Neural progenitor cell (in vitro differentiated cells): ENCODE measurements around the gene BPIFB2. TPM values are rescaled to one million over a fixed set of nuclear protein-coding genes. Genes with fewer than 3 reads are reported as not detected.

Experiments
- DNase-seq: peaks from one replicate; pipeline ENCODE4 v3.0.0-alpha.2; 2016; ENCODE audit warnings: low spot score
- H2AFZ ChIP-seq: fragments of 200-600 bp; sonication (generic); replicated peaks from 2 replicates; pipeline ENCODE4 v1.6.1; 2016; ENCODE audit warnings: antibody characterized with exemption
- H3F3A ChIP-seq: fragments of 200-600 bp; sonication (generic); 2 replicates; pipeline ENCODE4 v1.6.1; 2016; ENCODE audit warnings: antibody characterized with exemption, low read depth
- H3K27ac ChIP-seq: fragments of 200-600 bp; sonication (generic); 2 replicates; pipeline ENCODE4 v1.5.1; 2016; ENCODE audit warnings: mild to moderate bottlenecking
- H3K27me3 ChIP-seq: fragments of 200-600 bp; sonication (generic); 2 replicates; pipeline ENCODE4 v1.6.1; 2016; ENCODE audit warnings: mild to moderate bottlenecking, moderate library complexity
- H3K36me3 ChIP-seq: fragments of 200-600 bp; sonication (generic); 2 replicates; pipeline ENCODE4 v1.5.1; 2016
- H3K4me1 ChIP-seq: fragments of 200-600 bp; sonication (generic); 2 replicates; pipeline ENCODE4 v1.6.1; 2016; ENCODE audit warnings: mixed run types
- H3K4me2 ChIP-seq: fragments of 200-600 bp; sonication (generic); 2 replicates; pipeline ENCODE4 v1.6.1; 2016
- H3K4me3 ChIP-seq: fragments of 200-600 bp; sonication (generic); 2 replicates; pipeline ENCODE4 v1.5.1; 2016
- H3K79me2 ChIP-seq: fragments of 200-600 bp; sonication (generic); 2 replicates; pipeline ENCODE4 v1.6.1; 2016; ENCODE audit warnings: low read depth
- H3K9ac ChIP-seq: fragments of 200-600 bp; sonication (generic); 2 replicates; pipeline ENCODE4 v1.6.1; 2016
- H3K9me3 ChIP-seq: fragments of 200-600 bp; sonication (generic); 2 replicates; pipeline ENCODE4 v1.5.1; 2016; ENCODE audit warnings: low read depth
- H4K20me1 ChIP-seq: fragments of 200-600 bp; sonication (generic); 2 replicates; pipeline ENCODE4 v1.6.1; 2016; ENCODE audit warnings: low read depth
- H3K27ac Mint-ChIP-seq: 3 replicates; pipeline ENCODE4 v1.8.0; 2021; ENCODE audit warnings: mixed read lengths
- H3K27me3 Mint-ChIP-seq: 2 replicates; pipeline ENCODE4 v1.8.0; 2022; ENCODE audit warnings: low read depth, mild to moderate bottlenecking, inconsistent platforms, moderate library complexity, mixed read lengths; ENCODE audit not compliant: insufficient read depth
- H3K36me3 Mint-ChIP-seq: 3 replicates; pipeline ENCODE4 v1.8.0; 2021; ENCODE audit warnings: mixed read lengths
- H3K4me1 Mint-ChIP-seq: 3 replicates; pipeline ENCODE4 v1.8.0; 2021; ENCODE audit warnings: mixed read lengths
- H3K4me3 Mint-ChIP-seq: 3 replicates; pipeline ENCODE4 v1.8.0; 2021; ENCODE audit warnings: mild to moderate bottlenecking, moderate library complexity, mixed read lengths
- H3K9me3 Mint-ChIP-seq: 3 replicates; pipeline ENCODE4 v1.8.0; 2020; ENCODE audit warnings: mixed read lengths
- CTCF ChIP-seq: fragments of 200-600 bp; sonication (generic); IDR thresholded peaks from 2 replicates; pipeline ENCODE4 v1.5.1; 2017; ENCODE audit warnings: antibody characterized with exemption, mild to moderate bottlenecking
- EZH2 ChIP-seq: fragments of 200-600 bp; sonication (generic); IDR thresholded peaks from 2 replicates; pipeline ENCODE4 v1.6.1; 2017; ENCODE audit warnings: antibody characterized with exemption, mild to moderate bottlenecking, moderate library complexity
- EZH2phosphoT487 ChIP-seq: fragments of 200-600 bp; sonication (generic); IDR thresholded peaks from 2 replicates; pipeline ENCODE4 v1.6.1; 2017; ENCODE audit warnings: antibody characterized with exemption
- total RNA-seq: library from RNA; depleted of rRNA; stranded (reverse); fragments of >200 nt; gene quantifications from 2 replicates; pipeline ENCODE4 v1.2.3, GENCODE V29; 2015; ENCODE audit warnings: low replicate concordance

The BPIFB2 gene
- total RNA-seq, 1 donor from 2014 or later: not detected

- TF ChIP-seq CTCF (no peak), EZH2phosphoT487 (no peak), EZH2 (no peak)
- H3K79me2 ChIP-seq: no peaks in the 10 kb centered on the region
Measured at GRCh38 chr20:33033381-33033780, 25.9 kb downstream of the BPIFB2 start.

GRCh38 chr20:33034115-33034514 lies 26.6 kb downstream of the BPIFB2 start:
- no peak overlapping the region for H2AFZ ChIP-seq
- H3K9ac ChIP-seq: no peak overlapping the region

More at GRCh38 chr20:33033381-33033780, 25.9 kb downstream of the BPIFB2 start:
- Histone ChIP-seq H3K36me3 (no peaks in the 10 kb centered on the region), H4K20me1 (no peaks in the 10 kb centered on the region), H3K9me3 (no peaks in the 10 kb centered on the region), H3K27me3 (peaks cover 13% of the 10 kb centered on the region), H3K4me2 (no peak overlapping the region), H3K4me3 (no peak overlapping the region), H2AFZ (no peak overlapping the region), H3K9ac (no peak overlapping the region), H3F3A (no peaks in the 10 kb centered on the region), H3K27ac (no peak overlapping the region), H3K4me1 (no peaks in the 10 kb centered on the region)
- Mint-ChIP-seq H3K9me3 (no peaks in the 10 kb centered on the region), H3K27ac (no peak overlapping the region), H3K4me3 (no peak overlapping the region), H3K36me3 (no peaks in the 10 kb centered on the region), H3K4me1 (no peaks in the 10 kb centered on the region), H3K27me3 (peaks cover 11% of the 10 kb centered on the region)
- no peak for DNase-seq

GRCh38 chr20:33034901-33035492 lies 27.5 kb downstream of the BPIFB2 start:
- H3K27ac Mint-ChIP-seq: no peak overlapping the region
- no peaks in the 10 kb centered on the region for H3K4me1 Mint-ChIP-seq
- no peak for TF ChIP-seq EZH2phosphoT487
- no peak for TF ChIP-seq CTCF
- no peak for TF ChIP-seq EZH2

More at GRCh38 chr20:33034115-33034514, 26.6 kb downstream of the BPIFB2 start:
- peaks cover 10% of the 10 kb centered on the region for H3K27me3 Mint-ChIP-seq
- no peak for TF ChIP-seq EZH2phosphoT487
- TF ChIP-seq EZH2: no peak
- no peak for TF ChIP-seq CTCF
- no peak overlapping the region for H3K27ac Mint-ChIP-seq
- no peaks in the 10 kb centered on the region for H3K9me3 Mint-ChIP-seq
- Histone ChIP-seq H3K4me2 (no peak overlapping the region), H3K79me2 (no peaks in the 10 kb centered on the region), H3K27me3 (peaks cover 21% of the 10 kb centered on the region), H3K9me3 (no peaks in the 10 kb centered on the region), H3K4me3 (no peak overlapping the region), H4K20me1 (no peaks in the 10 kb centered on the region), H3K27ac (no peak overlapping the region), H3K36me3 (no peaks in the 10 kb centered on the region), H3F3A (no peaks in the 10 kb centered on the region), H3K4me1 (no peaks in the 10 kb centered on the region)
- H3K4me1 Mint-ChIP-seq: no peaks in the 10 kb centered on the region
- DNase-seq: no peak
- no peaks in the 10 kb centered on the region for H3K36me3 Mint-ChIP-seq
- no peak overlapping the region for H3K4me3 Mint-ChIP-seq

More at GRCh38 chr20:33034901-33035492, 27.5 kb downstream of the BPIFB2 start:
- Histone ChIP-seq H3K79me2 (no peaks in the 10 kb centered on the region), H3K27ac (no peak overlapping the region), H3K9ac (no peak overlapping the region), H3K27me3 (peaks cover 26% of the 10 kb centered on the region), H3K4me2 (no peak overlapping the region), H2AFZ (no peak overlapping the region), H3K36me3 (no peaks in the 10 kb centered on the region), H3K9me3 (no peaks in the 10 kb centered on the region), H4K20me1 (no peaks in the 10 kb centered on the region), H3F3A (no peaks in the 10 kb centered on the region), H3K4me1 (no peaks in the 10 kb centered on the region), H3K4me3 (no peak overlapping the region)
- peaks cover 12% of the 10 kb centered on the region for H3K27me3 Mint-ChIP-seq
- H3K36me3 Mint-ChIP-seq: no peaks in the 10 kb centered on the region
- H3K4me3 Mint-ChIP-seq: no peak overlapping the region
- no peaks in the 10 kb centered on the region for H3K9me3 Mint-ChIP-seq
- DNase-seq: no peak
